ENCODE data around the gene CES4A.
A peak's percentile ranks its signal among the peaks of the same experiment; 100 is the strongest.
"Not testable (repeated sequence)": the region's sequence is repeated elsewhere in the genome, so short reads cannot be mapped to it uniquely, and the experiment has no call there.

Gene CES4A

DNA sequence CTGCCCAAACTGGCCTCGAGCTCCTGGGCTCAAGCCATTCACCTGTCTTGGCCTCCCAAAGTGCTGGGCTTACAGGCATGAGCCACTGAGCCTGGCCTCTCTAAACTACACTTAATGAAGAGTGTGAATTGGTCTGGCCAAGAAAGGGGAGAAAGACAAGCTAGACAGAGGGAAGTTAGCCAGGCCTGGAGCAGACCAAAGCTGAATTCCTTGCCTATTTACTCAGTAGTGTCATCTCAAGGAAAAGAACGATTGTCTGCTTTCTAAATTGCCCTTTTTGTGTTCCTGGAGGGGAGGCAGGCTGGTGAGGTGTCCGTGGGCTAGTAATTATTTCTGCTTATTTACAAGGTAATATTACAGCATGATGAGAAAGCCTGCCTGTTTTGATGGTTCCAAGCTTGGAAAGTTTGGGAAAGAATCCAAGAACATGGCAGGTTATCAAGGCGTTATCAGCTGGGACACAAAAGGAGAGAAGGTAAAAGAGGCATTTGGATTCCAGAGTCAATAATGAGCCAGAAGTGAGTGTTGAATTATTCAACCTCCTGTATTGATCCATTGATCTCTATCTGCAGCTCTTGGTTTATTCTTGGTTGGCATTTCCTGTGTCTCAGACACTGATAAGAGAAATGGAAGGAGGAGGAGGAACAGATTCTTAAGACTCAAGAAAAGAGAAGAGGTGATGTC is 34.3 kb downstream of the CES4A start:
- no peak for DNase-seq (ENCODE audit: low spot score)

DNA sequence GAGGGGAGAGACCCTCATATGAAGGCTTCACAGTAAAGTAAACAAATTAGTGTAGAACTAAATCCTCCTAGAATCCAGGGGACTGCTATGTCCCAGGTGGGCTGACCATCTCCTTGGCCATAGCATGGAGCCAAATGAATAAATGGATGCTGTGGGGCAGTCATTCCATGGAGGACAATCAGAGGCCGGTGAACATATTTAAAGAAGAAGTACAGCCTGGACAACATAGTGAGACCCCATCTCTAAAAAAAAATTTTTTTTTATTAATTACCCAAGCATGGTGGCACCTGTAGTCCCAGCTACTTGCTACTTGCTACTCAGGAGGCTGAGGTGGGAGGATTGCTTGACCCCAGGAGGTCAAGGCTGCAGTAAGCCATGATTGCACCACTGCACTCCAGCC is 35.3 kb downstream of the CES4A start:
- no peak for DNase-seq (ENCODE audit: low spot score)

DNA sequence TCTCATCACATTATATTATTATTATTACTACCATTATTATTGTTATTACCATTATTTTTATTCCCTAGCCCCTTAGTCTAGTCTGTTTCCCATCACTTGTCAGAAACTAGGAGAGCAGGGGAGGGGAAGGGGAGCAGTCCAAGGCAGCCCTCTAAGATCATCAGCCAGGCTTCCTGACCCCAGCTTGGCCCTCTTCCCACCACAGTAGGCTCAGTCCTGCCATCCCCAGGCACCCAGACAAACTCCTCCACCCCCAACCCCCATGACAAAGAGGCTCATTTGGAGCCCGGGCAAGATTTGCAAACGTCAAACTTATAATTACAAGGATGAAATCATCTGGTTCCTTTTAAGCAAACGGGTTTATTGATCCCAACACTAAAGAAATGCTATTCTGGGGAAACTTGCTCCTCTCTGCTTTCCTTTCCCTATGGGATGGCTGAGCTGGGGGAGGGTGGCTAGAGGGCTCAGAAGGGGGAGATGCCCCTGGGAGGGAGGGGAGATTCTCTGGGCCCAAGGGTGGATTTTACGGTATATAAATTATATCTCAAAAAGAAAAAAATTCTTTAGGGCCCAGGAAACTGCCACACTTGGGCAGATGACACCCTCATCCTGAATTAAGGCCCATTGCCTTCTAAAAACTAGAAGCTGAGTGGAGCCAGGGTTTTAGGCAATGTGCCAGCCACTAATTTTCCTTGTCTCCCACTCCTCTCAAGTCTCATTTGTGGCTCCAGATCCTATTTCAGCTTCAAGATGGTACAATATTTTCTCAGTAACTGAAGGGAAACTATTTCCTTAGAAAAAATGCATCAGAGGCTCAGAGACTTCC is 36.2 kb downstream of the CES4A start:
- DNase-seq (ENCODE audit: low spot score), result no peak

DNA sequence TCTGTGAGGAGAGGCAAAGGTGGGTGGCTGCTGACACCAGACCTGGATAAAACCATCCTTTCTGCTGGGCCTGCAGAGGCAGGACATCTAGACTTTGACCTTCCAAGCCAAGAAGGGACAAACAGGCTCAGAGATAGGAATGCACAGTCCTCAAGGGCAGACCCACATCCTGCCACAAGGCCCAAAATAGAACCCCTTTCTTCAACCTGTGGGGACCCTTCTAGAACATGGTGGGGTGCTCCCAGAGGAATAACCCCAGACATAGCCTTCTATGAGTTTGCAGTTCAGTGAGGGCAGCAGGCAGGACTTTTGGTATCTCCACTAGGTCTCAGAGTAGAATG is 36.8 kb downstream of the CES4A start:
- no peak for DNase-seq (ENCODE audit: low spot score)

DNA sequence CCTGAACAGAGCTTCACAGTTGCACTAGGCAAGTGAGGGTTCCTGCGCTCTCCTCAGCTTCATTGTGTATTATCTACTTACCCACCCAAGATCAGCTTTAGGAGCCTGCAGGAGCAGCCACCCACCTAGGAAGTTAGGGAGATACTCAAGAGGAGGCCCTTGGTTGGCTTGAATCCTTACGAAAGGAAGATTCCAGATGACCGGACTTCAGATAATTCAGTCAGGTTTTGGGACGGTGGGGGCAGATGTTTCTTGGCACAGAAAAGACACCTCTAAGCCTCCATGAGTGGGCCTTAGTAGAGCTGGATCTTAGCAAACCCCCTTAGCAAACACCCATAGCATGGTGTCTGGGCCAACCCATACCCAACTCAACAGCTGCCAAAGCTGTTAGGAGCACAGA is 38.2 kb downstream of the CES4A start:
- no peak for DNase-seq (ENCODE audit: low spot score)

DNA sequence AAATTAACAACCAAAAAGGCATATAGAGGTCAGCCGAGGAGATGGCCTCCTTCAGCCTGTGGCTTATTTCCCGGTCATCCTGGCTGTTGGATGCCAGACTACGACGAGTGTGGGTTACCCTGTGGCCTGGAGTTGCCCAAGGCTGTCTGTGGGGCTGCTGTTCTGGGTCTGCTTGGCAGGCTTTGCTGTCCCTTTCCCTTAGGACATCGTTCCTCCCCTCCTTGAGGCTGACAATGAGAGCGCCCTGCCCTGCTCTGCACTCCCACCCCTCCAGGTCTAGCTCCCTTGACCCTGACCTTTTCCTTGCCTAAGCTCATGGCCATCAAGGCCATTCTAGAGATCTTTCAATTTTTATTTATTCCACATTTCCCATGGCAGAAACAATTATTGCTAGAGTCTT is 38.7 kb downstream of the CES4A start:
- DNase-seq (ENCODE audit: low spot score), result no peak

DNA sequence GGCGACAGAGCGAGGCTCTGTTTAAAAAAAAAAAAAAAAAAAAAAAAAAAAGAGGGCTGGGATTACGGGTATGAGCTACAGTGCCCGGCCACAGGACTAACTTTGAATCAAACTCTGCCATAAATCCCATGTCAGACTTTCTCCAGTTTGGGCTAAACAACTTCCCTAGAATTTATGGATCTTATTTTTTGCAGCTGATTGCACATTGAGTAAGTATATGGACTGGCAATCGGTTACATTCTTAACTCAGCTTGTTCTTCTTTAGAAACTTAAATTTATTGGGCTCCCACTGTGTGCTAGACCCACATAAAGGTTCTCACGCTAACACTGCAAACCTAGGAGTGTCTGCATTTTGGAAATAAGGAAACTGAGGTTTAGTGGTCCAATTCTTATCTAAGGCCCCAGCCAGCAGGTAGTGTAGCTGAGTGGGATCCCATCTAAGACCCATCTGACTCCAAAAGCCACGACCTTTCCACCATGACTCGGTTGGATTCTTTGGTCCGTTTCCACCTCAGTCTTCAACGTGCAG is 39.8 kb downstream of the CES4A start:
- DNase-seq (ENCODE audit: low spot score), result no peak

DNA sequence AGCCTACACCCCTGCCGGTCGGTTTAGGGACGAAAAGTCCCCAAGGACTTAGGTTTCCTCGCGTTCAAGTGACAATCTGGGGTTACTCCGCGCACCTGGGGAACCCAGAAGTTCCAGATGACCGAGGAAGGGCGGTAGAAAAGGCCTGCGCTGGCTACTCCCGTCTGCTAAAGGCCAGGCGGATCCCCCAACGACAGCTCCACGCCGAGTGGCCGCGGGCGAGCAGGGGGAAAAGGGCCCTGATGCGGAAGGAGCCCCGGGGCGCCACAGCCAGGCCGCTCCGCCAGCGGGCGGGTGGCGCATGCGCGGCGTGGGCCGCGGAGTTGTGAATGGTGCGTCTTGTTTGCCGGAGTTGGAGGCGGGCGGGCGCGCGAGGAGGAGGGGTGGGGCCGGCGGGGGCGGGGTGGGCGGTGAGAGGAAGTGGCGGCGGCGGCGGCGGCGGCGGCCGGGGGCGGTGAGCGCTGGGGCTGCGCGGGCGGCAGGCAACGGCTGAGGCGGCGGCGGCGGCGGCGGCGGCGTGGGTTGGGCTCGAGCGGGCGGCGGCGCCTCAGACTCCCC is 40.4 kb downstream of the CES4A start, which contains the start of gene CBFB:
Gene CBFB, plus strand, starts transcription at position 454 of the 558 bp plus-strand sequence. CDS start 259 bp downstream, outside the sequence.
- DNase-seq (ENCODE audit: low spot score), result peak; percentile 83

DNA sequence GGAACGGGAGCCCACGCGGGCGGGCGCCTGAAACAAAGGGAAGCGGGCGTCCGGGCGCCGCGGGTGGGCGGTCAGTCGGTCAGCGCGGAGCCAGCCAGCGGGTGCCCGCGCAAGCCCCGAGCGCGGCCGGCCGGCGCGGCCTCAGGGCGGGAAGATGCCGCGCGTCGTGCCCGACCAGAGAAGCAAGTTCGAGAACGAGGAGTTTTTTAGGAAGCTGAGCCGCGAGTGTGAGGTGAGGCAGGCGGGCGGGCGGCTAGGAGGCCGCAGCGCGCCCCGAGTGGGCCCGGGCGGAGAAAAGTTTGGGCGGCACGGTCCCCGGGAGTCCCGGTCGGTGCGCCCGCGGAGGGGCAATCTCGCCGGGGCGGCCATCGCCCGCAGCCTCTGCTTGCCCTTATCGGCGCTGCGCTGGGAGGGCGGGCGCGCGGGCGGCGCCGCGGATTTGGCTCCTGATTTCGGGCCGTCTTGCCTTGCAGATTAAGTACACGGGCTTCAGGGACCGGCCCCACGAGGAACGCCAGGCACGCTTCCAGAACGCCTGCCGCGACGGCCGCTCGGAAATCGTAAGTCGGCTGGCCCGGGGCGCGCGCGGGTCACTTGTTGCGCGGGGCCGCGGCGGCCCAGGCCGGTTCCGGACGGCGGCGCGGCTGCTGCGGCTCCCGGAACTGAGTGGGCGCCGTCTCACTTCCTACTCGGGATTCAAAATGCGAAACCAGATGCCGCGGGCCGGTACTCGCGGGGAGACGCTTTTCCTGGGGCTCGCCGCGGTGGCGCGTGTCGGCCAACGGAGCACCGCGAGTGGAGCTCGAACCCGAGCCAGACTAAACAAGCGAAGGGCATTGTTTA is 41.1 kb downstream of the CES4A start:
- peak; percentile 64 for DNase-seq (ENCODE audit: low spot score)

DNA sequence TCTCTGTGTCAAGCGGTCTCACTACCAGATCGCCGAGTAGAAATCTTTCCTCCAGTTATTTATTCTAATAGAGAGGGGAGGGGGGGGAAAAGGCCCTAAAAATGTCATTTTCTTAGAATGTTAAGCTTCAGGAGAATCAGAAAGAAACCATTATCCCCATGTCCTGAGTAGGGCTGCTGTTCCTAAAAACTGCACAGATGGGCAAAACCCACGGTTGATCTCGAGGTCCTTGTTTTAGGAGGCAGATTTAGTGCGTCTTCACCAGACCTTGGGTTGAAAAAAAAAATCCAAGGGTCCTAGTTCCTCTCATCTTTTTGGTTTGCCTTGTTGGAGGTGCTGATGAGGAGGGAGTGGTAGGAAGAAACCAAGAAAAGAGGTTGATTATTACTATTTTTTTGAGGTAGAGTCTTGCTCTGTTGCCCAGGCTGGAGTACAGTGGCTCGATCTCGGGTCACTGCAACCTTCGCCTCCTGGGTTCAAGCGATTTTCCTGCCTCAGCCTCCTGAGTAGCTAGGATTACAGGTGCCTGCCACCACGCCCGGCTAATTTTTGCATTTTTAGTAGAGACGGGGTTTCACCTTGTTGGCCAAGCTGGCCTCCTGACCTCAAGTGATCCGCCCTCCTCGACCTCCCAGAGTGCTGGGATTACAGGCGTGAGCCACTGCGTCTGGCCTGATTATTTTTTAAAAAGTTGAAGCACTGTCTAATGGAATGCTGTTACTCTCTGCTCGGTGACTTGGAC is 42.0 kb downstream of the CES4A start:
- no peak for DNase-seq (ENCODE audit: low spot score)

DNA sequence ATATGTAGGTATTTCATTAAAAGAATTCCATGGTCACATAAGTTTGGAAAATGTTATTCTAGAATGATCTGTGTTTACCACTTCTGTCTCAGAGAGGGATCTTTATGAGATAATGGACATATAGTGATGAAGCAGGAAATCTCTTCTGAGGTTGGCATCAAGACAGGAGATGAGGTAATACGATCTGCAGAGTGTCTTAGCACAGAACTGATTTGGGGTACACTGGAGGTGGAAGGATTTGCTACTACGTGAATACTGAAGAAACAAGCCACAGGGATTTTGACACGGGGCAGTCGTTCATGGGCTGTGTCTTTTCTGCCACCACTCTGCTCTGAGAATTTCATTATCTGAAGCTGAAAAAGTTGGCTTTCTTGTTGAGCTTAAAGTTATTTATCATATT is 46.1 kb downstream of the CES4A start:
- no peak for DNase-seq (ENCODE audit: low spot score)

DNA sequence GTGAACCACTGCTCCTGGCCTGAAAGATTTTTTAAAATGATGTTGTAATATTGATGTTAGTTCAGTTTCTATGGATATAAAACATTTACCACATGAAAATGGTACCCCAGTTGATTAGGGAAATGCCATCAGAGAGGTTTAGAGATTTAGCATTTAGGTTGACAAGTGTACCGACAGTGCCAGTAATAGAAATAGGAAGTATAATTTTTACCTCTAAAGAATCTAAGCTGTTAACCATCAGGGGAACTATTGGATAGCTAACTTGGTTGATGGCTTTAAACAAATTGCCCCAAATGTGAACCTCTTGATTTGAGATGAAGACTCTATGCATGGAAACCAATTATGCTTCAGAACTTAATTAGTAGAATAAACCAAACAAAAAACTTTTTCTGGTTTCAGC is 47.0 kb downstream of the CES4A start:
- DNase-seq (ENCODE audit: low spot score), result no peak

DNA sequence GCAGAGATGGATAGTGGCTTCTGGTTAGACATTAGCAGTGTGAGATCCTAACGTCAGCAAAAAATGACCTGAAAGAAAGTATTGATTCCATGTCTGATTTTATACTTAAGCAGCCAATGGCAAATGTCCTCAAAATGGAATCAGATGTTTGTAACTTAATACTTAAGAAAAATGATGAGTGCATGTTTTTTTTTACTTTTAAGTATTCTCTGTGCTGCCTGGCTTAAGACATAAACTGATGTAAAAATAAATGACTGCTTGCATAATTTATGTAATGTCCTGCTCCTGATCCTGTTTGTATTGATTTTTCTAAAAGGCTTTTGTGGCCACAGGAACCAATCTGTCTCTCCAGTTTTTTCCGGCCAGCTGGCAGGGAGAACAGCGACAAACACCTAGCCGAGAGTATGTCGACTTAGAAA is 47.9 kb downstream of the CES4A start:
- DNase-seq (ENCODE audit: low spot score), result no peak

DNA sequence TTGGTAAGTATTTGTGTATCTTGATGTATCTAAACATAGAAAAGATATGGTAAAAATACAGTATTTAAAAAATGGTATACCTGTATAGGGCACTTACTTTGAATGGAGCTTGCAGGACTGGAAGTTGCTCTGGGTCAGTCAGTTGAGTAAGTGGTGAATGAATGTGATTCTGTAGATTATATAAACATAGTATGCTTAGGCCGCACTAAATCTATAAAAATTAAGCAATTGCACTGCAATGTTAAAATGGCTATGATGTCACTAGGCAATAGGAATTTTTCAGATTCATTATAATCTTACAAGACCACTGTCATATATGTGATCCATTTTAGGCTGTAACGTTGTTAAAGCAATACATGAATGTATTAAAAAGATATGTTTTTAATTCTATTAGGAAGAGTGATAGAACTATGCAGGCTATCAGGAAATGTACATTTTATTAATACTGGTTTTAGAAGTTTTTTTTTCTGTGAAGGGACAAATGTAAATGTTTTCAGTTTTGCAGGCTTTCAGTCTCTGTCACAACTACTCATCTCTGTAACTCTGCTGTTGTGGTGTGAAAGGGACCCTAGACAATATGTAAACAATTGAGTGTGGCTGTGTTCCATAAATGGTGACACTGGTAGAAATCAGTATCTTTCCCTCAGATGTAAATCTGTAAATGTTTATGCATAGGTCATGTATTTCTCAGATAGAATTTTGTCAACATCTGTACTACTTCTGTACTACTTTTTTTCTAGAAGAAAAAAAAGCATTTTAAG is 51.1 kb downstream of the CES4A start:
- DNase-seq (ENCODE audit: low spot score), result no peak

DNA sequence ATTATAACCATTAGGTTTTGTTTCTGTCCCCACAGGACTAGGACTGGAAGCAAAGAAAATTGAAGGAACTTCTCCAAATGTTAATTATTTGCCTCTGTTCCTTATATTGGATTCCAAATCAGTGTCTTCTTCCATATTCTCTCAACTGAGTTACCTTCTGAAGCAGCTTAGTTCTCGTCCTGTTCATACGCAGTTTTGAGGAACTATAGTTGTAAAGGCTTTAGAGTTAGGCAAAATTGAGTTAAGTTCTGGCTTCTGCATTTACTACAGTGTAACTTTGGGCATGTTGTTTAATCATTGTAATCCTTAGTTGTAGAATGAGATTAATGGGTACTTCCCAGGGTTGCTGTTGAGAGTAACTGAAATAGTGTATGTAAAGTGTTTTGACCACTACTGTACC is 51.8 kb downstream of the CES4A start:
- DNase-seq (ENCODE audit: low spot score), result no peak

DNA sequence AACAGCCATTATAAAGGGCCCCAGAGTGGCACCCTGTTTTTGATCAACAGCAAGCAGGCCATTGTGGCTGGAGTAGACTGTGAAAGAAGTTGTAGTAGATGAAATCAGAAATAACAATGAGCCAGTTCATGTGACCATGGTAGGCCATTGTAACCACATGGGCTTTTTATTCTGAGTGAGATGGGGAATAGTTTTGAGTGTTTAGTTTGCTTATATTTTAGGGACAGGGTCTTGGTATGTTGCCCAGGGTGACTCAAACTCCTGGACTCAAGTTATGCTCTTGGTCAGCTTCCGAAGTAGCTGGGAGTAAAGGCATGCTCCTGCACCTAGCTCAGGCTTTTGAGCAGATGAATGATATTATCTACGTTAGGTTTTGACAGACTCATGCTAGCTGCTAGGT is 52.5 kb downstream of the CES4A start:
- no peak for DNase-seq (ENCODE audit: low spot score)

DNA sequence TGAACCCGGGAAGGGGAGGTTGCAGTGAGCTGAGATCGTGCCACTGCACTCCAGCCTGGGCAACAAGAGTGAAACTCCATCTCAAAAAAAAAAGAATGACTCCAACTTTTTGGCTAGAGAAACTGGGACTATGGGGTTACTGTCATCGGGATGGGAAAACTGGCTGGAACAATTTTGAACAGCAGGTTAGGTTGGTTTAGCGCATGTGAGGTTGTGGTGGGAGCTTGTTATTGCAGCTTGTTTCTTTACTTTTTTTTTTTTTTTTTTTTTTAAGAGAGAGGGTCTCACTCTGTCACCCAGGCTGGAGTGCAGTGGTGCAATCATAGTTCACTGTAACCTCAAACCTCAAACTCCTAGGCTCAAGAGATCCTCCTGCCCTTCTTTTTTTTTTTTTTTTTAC is 53.1 kb downstream of the CES4A start:
- DNase-seq (ENCODE audit: low spot score), result not testable (repeated sequence)

DNA sequence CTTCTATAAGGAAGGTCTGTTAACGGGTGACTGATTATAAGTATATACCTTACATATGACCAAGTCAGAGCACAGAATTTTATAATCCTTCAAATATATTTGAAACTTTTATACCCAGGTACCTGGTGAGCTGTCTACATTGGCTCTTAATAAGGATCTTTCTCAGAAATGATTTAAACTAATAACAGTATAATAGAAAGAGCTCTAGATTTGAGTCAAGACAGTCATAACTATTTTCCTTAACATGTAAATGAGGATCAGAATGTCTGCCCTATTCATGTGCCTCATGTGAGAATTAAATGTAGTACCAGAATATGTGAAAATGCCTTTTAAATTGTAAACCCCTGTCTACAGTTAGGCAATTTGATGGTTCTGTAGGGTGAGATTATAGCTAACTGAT is 55.0 kb downstream of the CES4A start:
- no peak for DNase-seq (ENCODE audit: low spot score)

DNA sequence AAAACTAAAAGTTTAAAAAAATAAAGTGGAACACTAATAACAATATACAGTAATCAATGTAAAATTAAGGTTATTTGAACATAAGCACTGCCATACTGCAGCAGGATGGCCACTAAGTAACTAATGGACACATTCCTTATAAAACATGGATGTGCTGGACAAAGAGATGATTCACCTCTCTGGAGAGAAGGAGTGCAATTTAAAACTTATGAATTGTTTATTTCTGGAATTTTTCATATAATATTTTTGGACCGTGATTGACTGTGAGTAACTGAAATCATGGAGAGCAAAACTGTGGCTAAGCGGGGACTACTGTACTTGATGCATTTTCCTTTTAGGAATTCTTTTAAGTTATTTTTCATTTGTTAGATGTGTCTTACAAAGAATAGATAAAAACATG is 62.4 kb downstream of the CES4A start:
- no peak for DNase-seq (ENCODE audit: low spot score)

DNA sequence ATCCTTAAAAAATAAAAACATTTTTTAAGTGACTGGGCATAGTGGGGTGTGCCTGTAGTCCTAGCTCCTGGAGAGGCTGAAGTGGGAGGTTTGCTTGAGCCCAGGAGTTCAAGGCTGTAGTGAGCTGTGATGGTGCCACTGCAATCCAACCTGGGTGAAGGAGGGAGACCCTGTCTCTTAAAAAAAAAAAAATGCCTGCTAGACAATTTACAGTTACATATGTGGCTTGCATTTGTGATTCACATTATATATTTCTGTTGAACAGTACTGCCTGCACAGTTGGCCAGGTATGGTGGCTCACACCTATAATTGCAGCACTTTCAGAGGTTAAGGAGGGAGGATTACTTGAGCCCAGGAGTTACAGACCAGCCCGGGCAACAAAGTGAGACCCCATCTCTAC is 64.0 kb downstream of the CES4A start:
- DNase-seq (ENCODE audit: low spot score), result no peak
